Ishikawa (cell line): ENCODE measurements around the gene ATP9A.

Source experiments
- CEBPB ChIP-seq: IDR thresholded peaks from 2 replicates; pipeline ENCODE4 v1.6.1; 2012
- CREB1 ChIP-seq: IDR thresholded peaks from 2 replicates; pipeline ENCODE4 v1.6.1; 2012; ENCODE audit warnings: low read depth
- EGR1 ChIP-seq: IDR thresholded peaks from 2 replicates; pipeline ENCODE4 v1.6.1; 2012
- EP300 ChIP-seq: IDR thresholded peaks from 2 replicates; pipeline ENCODE4 v1.6.1; 2012; ENCODE audit warnings: borderline replicate concordance
- FOXM1 ChIP-seq: IDR thresholded peaks from 2 replicates; pipeline ENCODE4 v1.6.1; 2012; ENCODE audit warnings: low read depth, borderline replicate concordance
- MAX ChIP-seq: IDR thresholded peaks from 2 replicates; pipeline ENCODE4 v1.6.1; 2012
- NFIC ChIP-seq: IDR thresholded peaks from 2 replicates; pipeline ENCODE4 v1.6.1; 2012
- RAD21 ChIP-seq: IDR thresholded peaks from 2 replicates; pipeline ENCODE4 v1.6.1; 2012; ENCODE audit warnings: low read depth
- REST ChIP-seq: IDR thresholded peaks from 2 replicates; pipeline ENCODE4 v1.6.1; 2012; ENCODE audit warnings: low read depth, mild to moderate bottlenecking
- TAF1 ChIP-seq: IDR thresholded peaks from 2 replicates; pipeline ENCODE4 v1.6.1; 2012; ENCODE audit warnings: low read depth, mild to moderate bottlenecking
- TCF12 ChIP-seq: IDR thresholded peaks from 2 replicates; pipeline ENCODE4 v1.6.1; 2012; ENCODE audit warnings: low read depth
- TEAD4 ChIP-seq: IDR thresholded peaks from 2 replicates; pipeline ENCODE4 v1.6.1; 2012
- USF1 ChIP-seq: IDR thresholded peaks from 2 replicates; pipeline ENCODE4 v1.6.1; 2012
- YY1 ChIP-seq: IDR thresholded peaks from 2 replicates; pipeline ENCODE4 v1.6.1; 2012; ENCODE audit warnings: low read depth
- ZBTB7A ChIP-seq: IDR thresholded peaks from 2 replicates; pipeline ENCODE4 v1.6.1; 2012; ENCODE audit warnings: low read depth

The ATP9A gene

GRCh38 chr20:51810155-51811041, 42.2 kb upstream of the ATP9A start:
- TF ChIP-seq NFIC (no peak), FOXM1 (no peak), MAX (no peak), YY1 (no peak), RAD21 (no peak), CEBPB (no peak), EGR1 (no peak), TEAD4 (no peak), CREB1 (no peak), USF1 (no peak), EP300 (no peak)

- TF ChIP-seq ZBTB7A = no peak
- TF ChIP-seq FOXM1 = no peak
- no peak for TF ChIP-seq TAF1
- TF ChIP-seq USF1 = no peak
- TF ChIP-seq REST = no peak
- TF ChIP-seq RAD21 = no peak
- no peak for TF ChIP-seq CEBPB
- no peak for TF ChIP-seq TCF12
- TF ChIP-seq EGR1 = no peak
- TF ChIP-seq EP300 = no peak
- no peak for TF ChIP-seq CREB1
- no peak for TF ChIP-seq YY1
- TF ChIP-seq NFIC = no peak
- TF ChIP-seq TEAD4 = no peak
- TF ChIP-seq MAX = no peak
Measured at GRCh38 chr20:51807720-51808250, 39.6 kb upstream of the ATP9A start.

GRCh38 chr20:51804754-51805153, 36.6 kb upstream of the ATP9A start:
- no peak for TF ChIP-seq REST

GRCh38 chr20:51803148-51803854, 35.1 kb upstream of the ATP9A start:
- TF ChIP-seq EP300 = no peak
- no peak for TF ChIP-seq TCF12
- no peak for TF ChIP-seq REST
- TF ChIP-seq RAD21 = no peak
- no peak for TF ChIP-seq EGR1
- TF ChIP-seq ZBTB7A = no peak
- no peak for TF ChIP-seq YY1
- TF ChIP-seq FOXM1 = no peak
- TF ChIP-seq NFIC = no peak
- TF ChIP-seq TEAD4 = no peak
- no peak for TF ChIP-seq CEBPB
- TF ChIP-seq CREB1 = no peak
- no peak for TF ChIP-seq TAF1
- no peak for TF ChIP-seq MAX
- TF ChIP-seq USF1 = no peak
